ENCODE measurements around the gene COL4A5.
"Not testable (repeated sequence)": the region's sequence is repeated elsewhere in the genome, so short reads cannot be mapped to it uniquely, and the experiment has no call there.

COL4A5 gene

GRCh38 chrX:108453841-108454240 is 14.2 kb downstream of the COL4A5 start:
- no peak for TF ChIP-seq CTCF (conservative IDR thresholded peaks at IDR 0.05; ENCODE audit: low read depth, low read length)
- DNase-seq (ENCODE audit: low read depth), result no peak
- no peak overlapping the region for H3K4me3 ChIP-seq (ENCODE audit: low read depth, low read length)

- no peak overlapping the region for H3K4me3 ChIP-seq (ENCODE audit: low read depth, low read length)
- no peak for DNase-seq (ENCODE audit: low read depth)
- TF ChIP-seq CTCF (conservative IDR thresholded peaks at IDR 0.05; ENCODE audit: low read depth, low read length), result no peak
These were observed 17.4 kb downstream of the COL4A5 start for GRCh38 chrX:108456971-108457477.

GRCh38 chrX:108464604-108465003 is 25.0 kb downstream of the COL4A5 start:
- TF ChIP-seq CTCF (conservative IDR thresholded peaks at IDR 0.05; ENCODE audit: low read depth, low read length), result no peak
- H3K4me3 ChIP-seq (ENCODE audit: low read depth, low read length), result no peak overlapping the region
- peak; percentile 50 for DNase-seq (ENCODE audit: low read depth)

GRCh38 chrX:108468486-108468885 is 28.8 kb downstream of the COL4A5 start:
- peak; percentile 68 for DNase-seq (ENCODE audit: low read depth)
- TF ChIP-seq CTCF (conservative IDR thresholded peaks at IDR 0.05; ENCODE audit: low read depth, low read length), result no peak
- no peak overlapping the region for H3K4me3 ChIP-seq (ENCODE audit: low read depth, low read length)

GRCh38 chrX:108473979-108474378 is 34.3 kb downstream of the COL4A5 start:
- DNase-seq (ENCODE audit: low read depth), result no peak
- no peak overlapping the region for H3K4me3 ChIP-seq (ENCODE audit: low read depth, low read length)
- no peak for TF ChIP-seq CTCF (conservative IDR thresholded peaks at IDR 0.05; ENCODE audit: low read depth, low read length)

GRCh38 chrX:108481528-108481927 is 41.9 kb downstream of the COL4A5 start:
- not testable (repeated sequence) for H3K4me3 ChIP-seq (ENCODE audit: low read depth, low read length); DNase-seq (ENCODE audit: low read depth)

- no peak for TF ChIP-seq CTCF (conservative IDR thresholded peaks at IDR 0.05; ENCODE audit: low read depth, low read length)
- H3K4me3 ChIP-seq (ENCODE audit: low read depth, low read length), result no peak overlapping the region
- no peak for DNase-seq (ENCODE audit: low read depth)
These were observed 44.6 kb downstream of the COL4A5 start for GRCh38 chrX:108484251-108484650.
